ENCODE results near the gene SDCBP2.

The SDCBP2 gene

DNA sequence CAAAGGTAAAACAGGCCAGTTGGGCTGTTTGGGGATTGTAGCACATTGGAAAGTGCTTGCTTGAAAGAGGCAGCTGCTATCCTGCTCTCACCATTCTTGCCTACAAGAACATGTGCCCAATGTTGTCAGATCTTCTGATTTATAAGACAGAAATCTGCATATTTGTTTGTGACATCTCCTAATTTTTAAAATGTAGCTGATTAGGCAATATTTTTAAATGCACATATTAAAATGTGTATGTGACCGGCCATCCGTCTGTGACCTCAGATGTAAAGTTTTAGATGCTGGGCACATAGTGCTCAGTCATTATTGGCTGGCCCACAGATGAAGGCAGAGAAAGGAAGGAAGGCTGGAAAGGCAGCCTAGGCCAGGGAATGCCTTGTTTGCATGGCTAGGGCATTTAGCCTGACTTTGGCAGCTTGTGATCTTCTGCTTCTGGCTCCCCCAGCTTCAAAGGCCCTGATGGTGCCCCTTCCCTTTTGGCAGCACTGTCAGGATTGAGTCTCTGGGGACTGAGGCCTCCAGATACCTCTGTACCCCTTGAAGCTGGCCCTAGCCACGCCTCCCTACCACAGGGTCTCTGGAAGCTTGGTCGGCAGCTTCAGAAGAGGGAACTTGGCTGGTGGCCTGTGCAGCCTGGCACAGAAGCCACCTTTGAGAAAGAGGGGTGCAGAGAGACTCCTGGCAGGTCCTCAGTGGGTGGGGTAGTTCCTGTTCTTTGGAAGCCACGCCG lies 56.4 kb downstream of the SDCBP2 start:
- DNase-seq (ENCODE audit: low read depth) = no peak

DNA sequence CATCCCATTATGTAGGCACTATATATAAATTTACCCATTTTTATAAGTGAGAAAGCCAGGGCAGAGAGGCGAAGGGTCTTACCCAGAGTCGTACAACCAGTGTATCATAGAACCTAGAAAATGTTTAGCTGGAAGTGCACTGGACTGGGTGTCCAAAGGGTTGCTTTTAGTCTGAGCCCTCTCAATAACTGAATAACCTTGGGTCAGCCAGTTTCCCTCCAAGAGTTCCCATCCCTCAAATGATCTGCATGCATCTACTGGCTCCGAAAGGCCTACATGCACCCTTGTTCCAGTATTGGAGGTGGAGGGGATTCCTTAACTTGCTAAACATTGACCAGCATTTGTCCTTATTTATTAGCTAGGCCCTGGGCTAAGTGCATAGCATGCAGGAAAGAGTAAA lies 59.1 kb downstream of the SDCBP2 start:
- no peak for DNase-seq (ENCODE audit: low read depth)

GRCh38 chr20:1269235-1269634 lies 59.7 kb downstream of the SDCBP2 start:
- DNase-seq (ENCODE audit: low read depth) = no peak

DNA sequence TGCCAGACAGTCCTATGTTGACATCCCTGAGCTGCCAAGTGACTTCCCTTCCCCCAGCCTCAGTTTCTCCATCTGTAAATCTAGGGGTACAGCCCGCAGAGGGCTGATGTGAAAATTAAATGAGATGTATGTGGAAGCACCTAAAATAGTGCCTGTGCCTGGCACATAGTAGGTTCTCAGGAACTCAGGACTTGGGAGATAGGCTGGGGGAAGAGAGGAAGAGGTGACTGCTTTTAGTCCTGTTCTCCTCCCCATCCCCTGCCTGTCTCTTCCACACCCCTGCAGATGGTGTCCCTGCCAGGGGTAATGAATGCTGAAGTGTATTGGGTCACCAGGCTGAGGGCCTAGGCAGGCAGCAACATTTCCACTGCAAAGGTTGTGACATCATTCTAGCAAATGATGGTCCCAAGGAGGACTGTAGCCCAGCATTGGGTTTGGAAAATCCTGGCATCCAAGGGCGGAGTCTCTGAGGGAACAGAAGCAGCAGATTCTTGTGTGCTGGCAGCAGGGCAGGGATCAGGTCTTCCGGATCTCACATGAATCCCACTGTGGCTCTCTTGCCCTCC lies 61.0 kb downstream of the SDCBP2 start:
- DNase-seq (ENCODE audit: low read depth) = no peak

- DNase-seq (ENCODE audit: low read depth) = no peak
These were observed 61.8 kb downstream of the SDCBP2 start for GRCh38 chr20:1267161-1267560.

- DNase-seq (ENCODE audit: low read depth) = peak; percentile 84
These were observed 62.6 kb downstream of the SDCBP2 start, which contains the start of gene SNPH for GRCh38 chr20:1266167-1266973. SNPH (plus strand) TSS chr20:1266294; CDS start chr20:1296240, 29,946 bp downstream.

- DNase-seq (ENCODE audit: low read depth) = no peak
These were observed 63.1 kb downstream of the SDCBP2 start for GRCh38 chr20:1265916-1266166.

- peak; percentile 19 for DNase-seq (ENCODE audit: low read depth)
These were observed 63.6 kb downstream of the SDCBP2 start for GRCh38 chr20:1265226-1265915.

DNA sequence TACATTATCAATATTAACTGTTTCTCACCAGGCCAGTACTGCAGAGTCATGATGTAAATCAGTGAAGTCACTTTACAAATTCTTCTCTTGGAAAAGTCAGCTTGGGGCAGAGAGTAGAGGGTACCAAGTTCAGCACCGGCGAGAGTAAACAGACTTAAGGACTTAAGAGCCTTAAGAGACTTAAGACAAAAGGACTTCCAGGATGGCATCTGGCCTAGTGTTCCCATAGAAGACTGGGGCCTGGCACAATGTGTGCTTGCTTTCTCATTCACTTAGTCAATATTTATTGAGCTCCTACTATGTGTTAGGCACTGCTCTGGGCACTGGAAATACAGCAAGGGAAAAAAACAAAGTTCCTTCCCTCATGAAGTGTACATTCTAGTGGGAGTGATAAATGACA lies 64.2 kb downstream of the SDCBP2 start:
- no peak for DNase-seq (ENCODE audit: low read depth)

DNA sequence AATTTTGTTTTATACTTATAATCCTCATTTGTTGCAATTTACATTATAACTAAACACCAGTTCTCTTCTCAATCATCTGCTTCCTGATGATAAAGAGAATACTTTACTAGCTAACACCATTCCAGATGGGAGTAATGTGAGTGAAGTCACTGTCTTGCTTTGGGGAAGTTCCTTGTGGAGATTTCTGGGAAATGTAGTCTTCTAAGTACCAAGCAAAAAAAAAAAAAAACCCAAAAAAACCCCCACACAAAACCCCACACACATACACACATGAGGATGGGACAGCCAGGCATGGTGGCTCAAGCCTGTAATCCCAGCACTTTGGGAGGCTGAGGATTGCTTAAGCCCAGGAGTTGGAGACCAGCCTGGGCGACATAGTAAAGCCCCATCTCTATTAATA lies 65.1 kb downstream of the SDCBP2 start:
- peak; percentile 34 for DNase-seq (ENCODE audit: low read depth)

Data from iris pigment epithelial cell (primary cell).